Ovary (tissue), 3 donors: Measurements from ENCODE around the gene CACHD1.

ENCODE experiments used
- CTCF ChIP-seq, 3 donors: fragments of 450-650 bp in 2 of 3; fragments of 200-600 bp in 1 of 3; IDR thresholded peaks; one replicate each; pipeline versions ENCODE4 v1.5.1 to v1.8.0; 2016 to 2022; ENCODE audit warnings: antibody characterized with exemption in 3 of 3, mild to moderate bottlenecking in 1 of 3
- EP300 ChIP-seq: sonication (generic); formaldehyde crosslinking; IDR thresholded peaks from one replicate; pipeline ENCODE4 v1.6.1; 2017; ENCODE audit warnings: antibody characterized with exemption
- POLR2A ChIP-seq: fragments of 450-650 bp; IDR thresholded peaks from one replicate; pipeline ENCODE4 v1.6.1; 2017; ENCODE audit warnings: antibody characterized with exemption, mild to moderate bottlenecking, moderate library complexity
- donor health status: DM: no; HTN: no; CAD: no.

GRCh38 chr1:64692911-64693310 is 223.0 kb downstream of the CACHD1 start:
- TF ChIP-seq CTCF (IDR thresholded peaks at IDR 0.05) (no peak), POLR2A (no peak), EP300 (no peak)
